Left ventricle myocardium inferior (tissue), 1 donor: ENCODE results near the gene CTRB1. TPM values are rescaled to one million over a fixed set of nuclear protein-coding genes. Genes with fewer than 3 reads are reported as not detected.

Source experiments
- DNase-seq: peaks from one replicate; pipeline ENCODE4 v3.0.0-alpha.2; 2020
- H3K27ac ChIP-seq: fragments of 200-600 bp; replicated peaks from 2 replicates; pipeline ENCODE4 v1.8.0; 2021
- H3K27me3 ChIP-seq: fragments of 200-600 bp; 2 replicates; pipeline ENCODE4 v1.8.0; 2021; ENCODE audit warnings: low read depth
- H3K36me3 ChIP-seq: fragments of 200-600 bp; 2 replicates; pipeline ENCODE4 v1.8.0; 2021
- H3K4me1 ChIP-seq: fragments of 200-600 bp; 2 replicates; pipeline ENCODE4 v1.8.0; 2021
- H3K4me3 ChIP-seq: fragments of 200-600 bp; 2 replicates; pipeline ENCODE4 v1.8.0; 2021; ENCODE audit warnings: mild to moderate bottlenecking, moderate library complexity
- H3K9me3 ChIP-seq: fragments of 200-600 bp; replicated peaks from 2 replicates; pipeline ENCODE4 v1.8.0; 2021
- CTCF ChIP-seq: fragments of 200-600 bp; IDR thresholded peaks from 2 replicates; pipeline ENCODE4 v1.8.0; 2021; ENCODE audit warnings: antibody characterized with exemption, mild to moderate bottlenecking, borderline replicate concordance
- intact Hi-C: fragments of 100-400 bp; cut with micrococcal nuclease; formaldehyde crosslinking; loops from one replicate; pipeline ENCODE4 v1.11.0; 2022
- long read RNA-seq: library from polyadenylated mRNA; unstranded; transcript quantifications from one replicate; pipeline ENCODE4 v2.0.0, GENCODE V29; 2021
- total RNA-seq: library from RNA; stranded (reverse); fragmentation: NEBNext Ultra II Directional; extraction: Animal tissue kit (Norgen Biotek cat#: 25700); gene quantifications from one replicate; pipeline ENCODE4 v1.2.1, GENCODE V29; 2021
- donor health status: DM: no; HTN: yes; CAD: no; lungs with severe emphysema.

Gene CTRB1
- not detected for total RNA-seq
- long read RNA-seq, partial matches to known transcripts = 0 of 1 reads
- long read RNA-seq, other reads (novel, unspliced or antisense) = 1 of 1 reads

GRCh38 chr16:75218256-75219076 is at the start of gene CTRB1:
CTRB1 (plus strand) TSS chr16:75218988; CDS start chr16:75219008, 20 bp downstream.
- TF ChIP-seq CTCF = no peak
- intact Hi-C loops = no loop called here
- DNase-seq = no peak
- no peaks in the 10 kb centered on the region for H3K4me1 ChIP-seq
- no peaks in the 10 kb centered on the region for H3K36me3 ChIP-seq
- H3K9me3 ChIP-seq = no peaks in the 10 kb centered on the region
- H3K27me3 ChIP-seq = no peaks in the 10 kb centered on the region
- H3K27ac ChIP-seq = no peak within 1 kb of the TSS
- H3K4me3 ChIP-seq = no peak within 1 kb of the TSS

GRCh38 chr16:75169899-75170405 is 48.8 kb upstream of the CTRB1 start:
- H3K36me3 ChIP-seq = peaks cover 75% of the 10 kb centered on the region
- no peak for TF ChIP-seq CTCF
- intact Hi-C loops = no loop called here
- H3K4me1 ChIP-seq = no peaks in the 10 kb centered on the region
- no peak overlapping the region for H3K4me3 ChIP-seq
- H3K9me3 ChIP-seq = peaks cover 97% of the 10 kb centered on the region
- DNase-seq = no peak
- no peaks in the 10 kb centered on the region for H3K27me3 ChIP-seq
- H3K27ac ChIP-seq = no peak overlapping the region

- no peaks in the 10 kb centered on the region for H3K4me1 ChIP-seq
- no peaks in the 10 kb centered on the region for H3K27me3 ChIP-seq
- no peak overlapping the region for H3K4me3 ChIP-seq
- no peak overlapping the region for H3K27ac ChIP-seq
- TF ChIP-seq CTCF = no peak
- peaks cover 55% of the 10 kb centered on the region for H3K36me3 ChIP-seq
- intact Hi-C loops = no loop called here
- no peak for DNase-seq
- peaks cover 100% of the 10 kb centered on the region for H3K9me3 ChIP-seq
Measured at GRCh38 chr16:75172578-75172977, 46.2 kb upstream of the CTRB1 start.

GRCh38 chr16:75175074-75175473 is 43.7 kb upstream of the CTRB1 start:
- peaks cover 91% of the 10 kb centered on the region for H3K9me3 ChIP-seq
- H3K4me3 ChIP-seq = no peak overlapping the region
- no peak for DNase-seq
- intact Hi-C loops = no loop called here
- no peak overlapping the region for H3K27ac ChIP-seq
- no peak for TF ChIP-seq CTCF
- H3K27me3 ChIP-seq = no peaks in the 10 kb centered on the region
- H3K36me3 ChIP-seq = peaks cover 30% of the 10 kb centered on the region
- no peaks in the 10 kb centered on the region for H3K4me1 ChIP-seq

- H3K27me3 ChIP-seq = no peaks in the 10 kb centered on the region
- H3K36me3 ChIP-seq = peaks cover 12% of the 10 kb centered on the region
- no peak for TF ChIP-seq CTCF
- H3K9me3 ChIP-seq = peaks cover 72% of the 10 kb centered on the region
- intact Hi-C loops = no loop called here
- H3K4me3 ChIP-seq = no peak overlapping the region
- H3K27ac ChIP-seq = no peak overlapping the region
- no peaks in the 10 kb centered on the region for H3K4me1 ChIP-seq
- no peak for DNase-seq
Measured at GRCh38 chr16:75176926-75177325, 41.9 kb upstream of the CTRB1 start.
